ENCODE data around the gene MEF2D.

GRCh38 chr1:156546267-156546666 lies 45.7 kb upstream of the MEF2D start:
- TF ChIP-seq, protein P1, sequence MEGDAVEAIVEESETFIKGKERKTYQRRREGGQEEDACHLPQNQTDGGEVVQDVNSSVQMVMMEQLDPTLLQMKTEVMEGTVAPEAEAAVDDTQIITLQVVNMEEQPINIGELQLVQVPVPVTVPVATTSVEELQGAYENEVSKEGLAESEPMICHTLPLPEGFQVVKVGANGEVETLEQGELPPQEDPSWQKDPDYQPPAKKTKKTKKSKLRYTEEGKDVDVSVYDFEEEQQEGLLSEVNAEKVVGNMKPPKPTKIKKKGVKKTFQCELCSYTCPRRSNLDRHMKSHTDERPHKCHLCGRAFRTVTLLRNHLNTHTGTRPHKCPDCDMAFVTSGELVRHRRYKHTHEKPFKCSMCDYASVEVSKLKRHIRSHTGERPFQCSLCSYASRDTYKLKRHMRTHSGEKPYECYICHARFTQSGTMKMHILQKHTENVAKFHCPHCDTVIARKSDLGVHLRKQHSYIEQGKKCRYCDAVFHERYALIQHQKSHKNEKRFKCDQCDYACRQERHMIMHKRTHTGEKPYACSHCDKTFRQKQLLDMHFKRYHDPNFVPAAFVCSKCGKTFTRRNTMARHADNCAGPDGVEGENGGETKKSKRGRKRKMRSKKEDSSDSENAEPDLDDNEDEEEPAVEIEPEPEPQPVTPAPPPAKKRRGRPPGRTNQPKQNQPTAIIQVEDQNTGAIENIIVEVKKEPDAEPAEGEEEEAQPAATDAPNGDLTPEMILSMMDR (IDR thresholded peaks at IDR 0.05): no peak
- TF ChIP-seq EZH2 (IDR thresholded peaks at IDR 0.05; ENCODE audit: borderline replicate concordance, insufficient read depth, low read depth, low read length, poor library complexity, severe bottlenecking): no peak
